ENCODE measurements around the gene OSGIN1. TPM values are rescaled to one million over a fixed set of nuclear protein-coding genes. Genes with fewer than 3 reads are reported as not detected.

Gene OSGIN1
- polyA plus RNA-seq, 1 experiment = 6.2 TPM

DNA sequence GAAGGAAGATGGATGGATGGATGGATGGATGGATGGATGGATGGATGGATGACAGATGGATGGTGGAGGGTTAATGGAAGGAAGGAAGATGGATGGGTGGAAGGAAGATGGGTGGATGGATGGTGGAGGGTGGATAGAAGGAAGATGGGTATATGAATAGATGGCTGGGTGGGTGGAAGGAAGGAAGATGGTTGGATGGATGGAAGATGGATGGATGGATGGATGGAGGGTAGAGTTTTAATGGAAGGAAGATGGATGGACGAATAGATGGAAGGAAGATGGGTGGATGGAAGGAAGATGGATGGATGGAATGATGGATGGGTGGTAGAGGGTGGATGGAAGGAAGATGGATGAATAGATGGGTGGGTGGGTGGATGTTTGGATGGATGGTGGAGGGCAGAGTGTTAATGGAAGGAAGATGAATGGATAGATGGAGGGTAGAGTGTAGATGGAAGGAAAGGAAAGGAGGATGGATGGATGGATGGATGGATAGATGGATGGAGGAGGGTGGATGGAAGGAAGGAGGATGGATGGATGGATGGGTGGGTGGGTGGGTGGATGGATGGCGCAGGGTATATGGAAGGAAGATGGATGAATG is 32.0 kb upstream of the OSGIN1 start:
- Histone ChIP-seq H3K27me3 (ENCODE audit: control insufficient read depth, insufficient read depth, low read length) (no peaks in the 10 kb centered on the region), H3K27ac (ENCODE audit: low read depth, low read length) (no peak overlapping the region), H3K9me3 (ENCODE audit: control insufficient read depth, insufficient read depth, low read length) (no peaks in the 10 kb centered on the region; the same call in 1 of the 2 replicates), H3K4me3 (ENCODE audit: low read depth, low read length) (no peak overlapping the region)
- CTCF ChIA-PET = interaction anchor here (1.1 kb wide), 1 partner anchor 145 kb away, joined by 3 read pairs; no protein-coding TSS in a partner anchor
- no peak for TF ChIP-seq CTCF (IDR thresholded peaks at IDR 0.05; ENCODE audit: low read depth, low read length)
- POLR2A ChIA-PET = no interaction called here
- DNase-seq (ENCODE audit: low read depth, low spot score) = no peak

DNA sequence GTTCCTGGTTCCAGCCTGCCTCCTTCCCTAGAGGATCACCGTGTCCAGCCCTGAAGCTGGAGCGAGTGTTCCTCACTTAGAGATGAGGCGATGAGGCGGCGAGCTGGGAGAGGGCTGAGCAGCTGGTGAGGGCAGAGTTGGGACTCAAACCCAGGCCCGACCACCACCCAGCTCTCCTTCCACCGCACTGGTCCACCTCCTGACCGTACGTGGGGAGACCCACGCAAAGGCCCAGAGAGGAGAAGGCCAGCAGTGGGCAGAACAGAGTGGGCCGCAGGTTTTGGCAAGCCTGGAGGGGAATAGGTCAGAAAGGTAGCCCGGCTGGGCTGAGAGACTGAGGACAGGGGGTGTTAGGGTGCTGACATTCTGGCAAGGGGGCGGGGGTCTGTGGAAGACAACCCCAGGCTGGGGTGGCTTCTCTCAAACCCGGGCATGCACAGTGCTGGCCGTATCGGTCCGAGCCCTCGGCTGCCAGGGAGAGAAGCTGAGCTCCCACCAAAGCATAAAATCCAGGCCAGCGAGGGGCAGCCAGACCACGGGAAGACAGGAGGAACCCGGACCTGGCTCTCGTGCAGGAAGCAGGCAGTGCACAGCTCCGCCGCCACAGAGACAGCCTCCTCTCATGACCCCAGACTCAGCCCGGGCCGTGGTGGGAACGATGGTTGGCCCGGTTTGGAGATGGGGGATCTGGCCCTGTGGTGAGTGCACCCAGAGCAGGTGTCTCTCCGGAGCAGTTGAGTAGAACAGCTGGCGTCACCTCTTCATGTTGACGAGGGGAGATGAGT is 29.3 kb upstream of the OSGIN1 start:
- H3K9me3 ChIP-seq (ENCODE audit: control insufficient read depth, insufficient read depth, low read length) = no peaks in the 10 kb centered on the region; the same call in 1 of the 2 replicates
- no peaks in the 10 kb centered on the region for H3K27me3 ChIP-seq (ENCODE audit: control insufficient read depth, insufficient read depth, low read length)
- TF ChIP-seq CTCF (IDR thresholded peaks at IDR 0.05; ENCODE audit: low read depth, low read length) = no peak
- no peak for DNase-seq (ENCODE audit: low read depth, low spot score)
- no peak overlapping the region for H3K4me3 ChIP-seq (ENCODE audit: low read depth, low read length)
- CTCF ChIA-PET = interaction anchor here (1.5 kb wide), 1 partner anchor 11 kb away, joined by 3 read pairs; no protein-coding TSS in a partner anchor
- POLR2A ChIA-PET = no interaction called here
- no peak overlapping the region for H3K27ac ChIP-seq (ENCODE audit: low read depth, low read length)

- no peak for TF ChIP-seq CTCF (IDR thresholded peaks at IDR 0.05; ENCODE audit: low read depth, low read length)
- CTCF ChIA-PET = interaction anchor here (1.5 kb wide), 1 partner anchor 12 kb away, joined by 3 read pairs; no protein-coding TSS in a partner anchor
Measured at GRCh38 chr16:83924686-83925085, 28.4 kb upstream of the OSGIN1 start.

GRCh38 chr16:83925095-83925905 is 27.7 kb upstream of the OSGIN1 start:
- no peak for TF ChIP-seq CTCF (IDR thresholded peaks at IDR 0.05; ENCODE audit: low read depth, low read length)
- no peaks in the 10 kb centered on the region for H3K27me3 ChIP-seq (ENCODE audit: control insufficient read depth, insufficient read depth, low read length)
- H3K4me3 ChIP-seq (ENCODE audit: low read depth, low read length) = no peak overlapping the region
- no peak for DNase-seq (ENCODE audit: low read depth, low spot score)
- POLR2A ChIA-PET = no interaction called here
- CTCF ChIA-PET = interaction anchor here (0.9 to 3.6 kb wide), 5 partner anchors 9 to 140 kb away, joined by 3 to 29 read pairs (median 6); no protein-coding TSS in a partner anchor
- no peaks in the 10 kb centered on the region; the same call in 1 of the 2 replicates for H3K9me3 ChIP-seq (ENCODE audit: control insufficient read depth, insufficient read depth, low read length)
- H3K27ac ChIP-seq (ENCODE audit: low read depth, low read length) = no peak overlapping the region

More at GRCh38 chr16:83924686-83925085, 28.4 kb upstream of the OSGIN1 start:
- Histone ChIP-seq H3K27me3 (ENCODE audit: control insufficient read depth, insufficient read depth, low read length) (no peaks in the 10 kb centered on the region), H3K27ac (ENCODE audit: low read depth, low read length) (no peak overlapping the region), H3K4me3 (ENCODE audit: low read depth, low read length) (no peak overlapping the region), H3K9me3 (ENCODE audit: control insufficient read depth, insufficient read depth, low read length) (no peaks in the 10 kb centered on the region; the same call in 1 of the 2 replicates)
- no peak for DNase-seq (ENCODE audit: low read depth, low spot score)
- POLR2A ChIA-PET = no interaction called here
